GM18873 (cell line): ENCODE data around the gene ACCS.

ENCODE experiments used
- ATAC-seq: cut with Tn5 transposase; IDR thresholded peaks from one replicate; pipeline ENCODE4 v1.9.1; 2021; ENCODE audit warnings: mild to moderate bottlenecking, moderate library complexity, moderate number of reproducible peaks; ENCODE audit not compliant: unreplicated experiment, low FRiP score

Gene ACCS

DNA sequence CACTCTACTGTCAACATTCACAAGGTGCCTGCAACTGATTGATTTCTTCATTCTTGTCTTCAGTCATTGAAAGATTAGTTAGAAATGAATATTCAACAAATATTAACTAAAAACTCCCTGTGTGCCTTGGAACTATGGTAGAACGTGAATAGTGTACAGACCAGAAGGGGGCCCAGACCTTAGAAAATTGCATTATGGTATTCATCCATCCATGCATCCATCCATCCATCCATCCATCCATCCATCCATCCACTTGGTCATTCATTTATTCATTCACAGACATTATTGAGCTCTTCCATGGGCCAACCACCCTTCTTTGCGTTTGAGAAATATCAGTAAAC lies 28.4 kb upstream of the ACCS start:
- ATAC-seq: no peak

GRCh38 chr11:44043157-44043556 lies 22.9 kb upstream of the ACCS start:
- no peak for ATAC-seq

- ATAC-seq: no peak
These were observed 19.9 kb upstream of the ACCS start for GRCh38 chr11:44046182-44046581.

GRCh38 chr11:44047298-44047697 lies 18.8 kb upstream of the ACCS start:
- ATAC-seq: no peak

- ATAC-seq: no peak
These were observed 18.1 kb upstream of the ACCS start, which contains the start of gene ACCSL for GRCh38 chr11:44047931-44048431. ACCSL (plus strand) TSS chr11:44047981; CDS start chr11:44048037, 56 bp downstream.

DNA sequence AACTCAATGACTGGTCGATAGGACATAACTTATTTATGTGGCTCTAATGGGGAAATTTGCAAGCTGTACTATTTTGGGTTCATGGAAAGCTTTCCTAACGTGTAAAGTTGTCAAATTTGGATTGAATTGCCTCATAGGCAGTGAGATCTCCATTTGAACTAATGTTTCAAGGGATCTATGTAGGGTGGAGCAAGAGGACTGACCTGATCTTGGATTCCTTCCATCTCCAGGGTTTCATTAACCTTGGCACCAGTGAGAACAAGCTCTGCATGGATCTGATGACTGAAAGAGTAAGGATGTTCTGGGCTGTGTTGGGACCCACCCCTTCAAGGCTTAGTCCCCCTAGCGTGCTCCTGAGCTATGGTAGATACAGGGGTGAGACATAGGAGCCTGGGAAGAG lies 16.2 kb upstream of the ACCS start:
- ATAC-seq: no peak

DNA sequence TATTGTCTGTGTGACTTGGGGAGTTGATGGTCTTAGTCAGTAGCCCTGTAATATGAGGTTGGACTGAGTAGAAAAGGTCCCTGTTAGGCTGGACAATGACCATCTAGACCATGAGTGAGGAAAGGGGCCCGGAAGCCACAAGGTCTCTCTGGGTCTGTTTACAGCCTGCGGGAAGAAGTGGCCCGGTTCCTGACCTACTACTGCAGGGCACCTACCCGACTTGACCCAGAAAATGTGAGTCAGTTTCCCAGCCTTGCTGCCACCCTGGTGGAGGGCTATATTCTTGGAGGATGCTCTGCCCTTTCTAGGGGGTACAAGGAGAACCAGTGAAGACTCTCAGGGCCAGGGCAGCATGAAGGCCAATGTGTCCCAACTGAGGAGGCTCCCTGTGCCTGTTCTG lies 14.9 kb upstream of the ACCS start:
- no peak for ATAC-seq

- no peak for ATAC-seq
These were observed 8.7 kb upstream of the ACCS start for GRCh38 chr11:44057340-44057739.

GRCh38 chr11:44058275-44058674 lies 7.8 kb upstream of the ACCS start:
- ATAC-seq: no peak

- ATAC-seq: no peak
These were observed 859 bp upstream of the ACCS start for GRCh38 chr11:44065161-44065661.

- no peak for ATAC-seq
These were observed 667 bp downstream of the ACCS start for GRCh38 chr11:44066732-44067141.

DNA sequence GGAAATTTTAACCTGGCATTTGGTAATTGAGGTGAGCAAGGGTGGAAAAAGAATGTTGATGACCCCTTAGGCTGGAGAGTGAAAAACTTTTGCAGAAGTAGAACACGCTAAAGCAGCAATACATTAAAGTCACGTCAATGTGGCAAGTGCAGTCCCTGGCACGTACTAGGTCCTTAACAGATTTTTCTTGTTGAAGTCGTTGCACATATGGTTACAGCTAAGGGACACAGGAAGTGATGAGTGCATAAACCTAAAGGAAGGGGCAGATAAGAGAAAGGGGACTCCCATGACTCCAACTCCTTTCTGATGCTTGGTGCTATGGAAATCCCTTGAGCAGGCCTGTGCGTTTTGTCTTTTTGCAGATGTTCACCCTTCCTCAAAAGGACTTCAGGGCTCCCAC lies 1.2 kb downstream of the ACCS start:
- no peak for ATAC-seq

- no peak for ATAC-seq
These were observed 2.1 kb downstream of the ACCS start for GRCh38 chr11:44068180-44068579.

GRCh38 chr11:44071157-44071556 lies 5.1 kb downstream of the ACCS start:
- no peak for ATAC-seq

GRCh38 chr11:44072757-44073658 lies 6.9 kb downstream of the ACCS start:
- no peak for ATAC-seq

GRCh38 chr11:44078794-44079193 lies 12.7 kb downstream of the ACCS start:
- no peak for ATAC-seq

GRCh38 chr11:44079376-44079775 lies 13.3 kb downstream of the ACCS start:
- ATAC-seq: no peak

- ATAC-seq: no peak
These were observed 14.9 kb downstream of the ACCS start for GRCh38 chr11:44080951-44081350.

DNA sequence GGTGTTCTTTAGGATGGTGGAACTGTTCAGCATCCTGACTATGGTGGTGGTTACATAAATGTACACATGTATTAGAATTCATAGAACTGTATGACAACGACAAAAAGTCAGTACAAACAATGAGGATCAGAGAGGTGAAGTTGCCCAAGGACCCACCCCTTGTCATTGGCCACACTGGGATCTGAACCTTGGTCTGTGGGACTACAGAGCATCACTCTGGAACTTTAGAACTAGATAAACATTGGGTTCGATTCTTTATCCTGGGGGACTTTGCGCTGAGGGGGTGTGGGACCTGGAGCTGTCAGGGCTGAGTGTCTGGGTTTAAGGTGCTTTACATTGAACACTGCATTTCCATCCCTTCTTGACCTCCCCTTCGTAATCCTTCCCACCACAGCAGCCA lies 16.6 kb downstream of the ACCS start:
- no peak for ATAC-seq

- ATAC-seq: no peak
These were observed 17.4 kb downstream of the ACCS start for GRCh38 chr11:44083433-44083832.

- ATAC-seq: no peak
These were observed 17.8 kb downstream of the ACCS start for GRCh38 chr11:44083906-44084305.

DNA sequence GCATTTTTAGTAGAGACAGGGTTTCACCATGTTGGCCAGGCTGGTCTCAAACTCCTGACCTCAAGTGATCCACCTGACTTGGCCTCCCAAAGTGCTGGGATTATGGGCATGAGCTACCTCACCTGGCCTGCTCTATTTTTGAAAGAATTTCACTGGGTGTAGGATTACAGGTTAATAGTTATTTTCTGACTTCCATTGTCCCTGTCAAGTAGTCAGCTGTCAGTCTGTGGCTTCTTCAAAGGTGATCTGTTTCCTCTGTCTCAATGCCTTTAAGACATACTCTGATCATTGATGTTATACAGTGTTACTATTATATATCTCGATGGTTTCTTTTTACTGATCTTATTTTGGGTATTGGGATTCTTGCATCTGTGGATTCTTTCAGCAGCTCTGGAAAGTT lies 19.3 kb downstream of the ACCS start:
- no peak for ATAC-seq
